ENCODE data around the gene NMD3. TPM values are rescaled to one million over a fixed set of nuclear protein-coding genes. Genes with fewer than 3 reads are reported as not detected.

NMD3 gene
- total RNA-seq, 1 donor from 2014 or later, result 46.6 TPM

DNA sequence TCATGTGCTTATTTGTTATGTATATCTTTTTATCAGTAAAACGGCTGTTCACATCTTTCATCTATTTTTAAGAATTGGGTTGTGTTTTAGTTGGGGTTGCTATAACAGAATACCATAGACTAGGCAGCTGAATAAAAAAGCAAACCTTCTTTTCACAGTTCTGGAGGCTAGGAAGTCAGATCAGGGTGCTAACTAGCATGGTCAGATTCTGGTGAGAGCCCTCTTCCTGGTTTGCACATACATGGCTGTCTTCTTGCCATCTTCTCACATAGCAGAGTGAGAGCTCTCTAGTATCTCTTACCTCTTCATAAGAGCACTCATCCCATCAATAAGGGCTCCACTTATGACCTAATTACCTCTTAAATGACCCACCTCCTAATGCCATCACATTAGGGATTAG, 33.8 kb downstream of the NMD3 start:
- Mint-ChIP-seq H3K27me3 (no peaks in the 10 kb centered on the region), H3K4me1 (ENCODE audit: low read depth) (peaks cover 12% of the 10 kb centered on the region), H3K36me3 (ENCODE audit: insufficient read depth) (peaks cover 45% of the 10 kb centered on the region), H3K27ac (peak overlapping the region; percentile 13), H3K4me3 (ENCODE audit: low read depth) (no peak overlapping the region), H3K9me3 (ENCODE audit: low read depth) (peaks cover 2% of the 10 kb centered on the region)
- no peak for DNase-seq (ENCODE audit: low spot score, unreplicated experiment)
- TF ChIP-seq, protein P1, sequence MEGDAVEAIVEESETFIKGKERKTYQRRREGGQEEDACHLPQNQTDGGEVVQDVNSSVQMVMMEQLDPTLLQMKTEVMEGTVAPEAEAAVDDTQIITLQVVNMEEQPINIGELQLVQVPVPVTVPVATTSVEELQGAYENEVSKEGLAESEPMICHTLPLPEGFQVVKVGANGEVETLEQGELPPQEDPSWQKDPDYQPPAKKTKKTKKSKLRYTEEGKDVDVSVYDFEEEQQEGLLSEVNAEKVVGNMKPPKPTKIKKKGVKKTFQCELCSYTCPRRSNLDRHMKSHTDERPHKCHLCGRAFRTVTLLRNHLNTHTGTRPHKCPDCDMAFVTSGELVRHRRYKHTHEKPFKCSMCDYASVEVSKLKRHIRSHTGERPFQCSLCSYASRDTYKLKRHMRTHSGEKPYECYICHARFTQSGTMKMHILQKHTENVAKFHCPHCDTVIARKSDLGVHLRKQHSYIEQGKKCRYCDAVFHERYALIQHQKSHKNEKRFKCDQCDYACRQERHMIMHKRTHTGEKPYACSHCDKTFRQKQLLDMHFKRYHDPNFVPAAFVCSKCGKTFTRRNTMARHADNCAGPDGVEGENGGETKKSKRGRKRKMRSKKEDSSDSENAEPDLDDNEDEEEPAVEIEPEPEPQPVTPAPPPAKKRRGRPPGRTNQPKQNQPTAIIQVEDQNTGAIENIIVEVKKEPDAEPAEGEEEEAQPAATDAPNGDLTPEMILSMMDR (IDR thresholded peaks at IDR 0.05; ENCODE audit: unreplicated experiment), result no peak

DNA sequence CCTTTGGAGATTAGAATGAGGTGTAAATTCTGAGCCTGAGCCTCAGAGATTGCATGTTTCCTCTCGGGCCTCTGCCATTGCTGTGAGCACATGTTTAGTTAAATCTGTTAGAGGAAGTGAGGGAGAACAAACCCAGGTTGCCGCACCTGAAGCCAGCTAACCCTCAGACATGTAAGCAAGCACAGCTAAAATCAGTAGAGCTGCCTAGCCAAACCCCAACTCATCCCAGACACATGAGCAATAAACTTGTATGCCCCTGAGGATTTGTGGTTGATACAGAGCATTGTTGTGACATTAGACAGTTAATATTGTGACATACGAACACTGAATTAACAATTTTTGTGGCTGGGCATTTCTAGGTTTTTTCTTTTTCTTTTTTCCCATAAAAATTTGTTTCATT, 41.9 kb downstream of the NMD3 start:
- Mint-ChIP-seq H3K4me3 (ENCODE audit: low read depth) (no peak overlapping the region), H3K27ac (no peak overlapping the region), H3K27me3 (no peaks in the 10 kb centered on the region), H3K36me3 (ENCODE audit: insufficient read depth) (peaks cover 53% of the 10 kb centered on the region), H3K4me1 (ENCODE audit: low read depth) (peaks cover 3% of the 10 kb centered on the region), H3K9me3 (ENCODE audit: low read depth) (peaks cover 33% of the 10 kb centered on the region)
- TF ChIP-seq, protein P1 (IDR thresholded peaks at IDR 0.05; ENCODE audit: unreplicated experiment), result no peak
- DNase-seq (ENCODE audit: low spot score, unreplicated experiment), result no peak

DNA sequence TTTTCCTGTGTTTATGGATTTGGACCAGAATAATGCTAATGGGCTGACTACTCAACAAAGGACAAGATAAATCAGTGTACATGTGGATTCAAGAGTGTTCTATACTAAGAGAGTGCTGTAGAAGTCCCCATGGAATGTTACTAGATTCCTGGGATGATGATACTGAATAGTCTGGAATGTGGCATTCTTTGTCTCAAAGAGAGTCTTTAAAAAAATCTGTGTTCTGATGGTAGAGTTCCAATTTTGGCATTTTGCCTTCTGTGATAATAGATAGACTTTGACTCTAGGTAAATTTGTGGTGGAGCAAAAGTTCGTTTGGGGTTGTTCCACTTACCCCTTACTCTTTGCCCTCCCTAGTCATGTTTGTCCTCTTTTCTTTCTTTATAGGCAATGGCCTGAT, 43.7 kb downstream of the NMD3 start:
- peaks cover 48% of the 10 kb centered on the region for H3K36me3 Mint-ChIP-seq (ENCODE audit: insufficient read depth)

DNA sequence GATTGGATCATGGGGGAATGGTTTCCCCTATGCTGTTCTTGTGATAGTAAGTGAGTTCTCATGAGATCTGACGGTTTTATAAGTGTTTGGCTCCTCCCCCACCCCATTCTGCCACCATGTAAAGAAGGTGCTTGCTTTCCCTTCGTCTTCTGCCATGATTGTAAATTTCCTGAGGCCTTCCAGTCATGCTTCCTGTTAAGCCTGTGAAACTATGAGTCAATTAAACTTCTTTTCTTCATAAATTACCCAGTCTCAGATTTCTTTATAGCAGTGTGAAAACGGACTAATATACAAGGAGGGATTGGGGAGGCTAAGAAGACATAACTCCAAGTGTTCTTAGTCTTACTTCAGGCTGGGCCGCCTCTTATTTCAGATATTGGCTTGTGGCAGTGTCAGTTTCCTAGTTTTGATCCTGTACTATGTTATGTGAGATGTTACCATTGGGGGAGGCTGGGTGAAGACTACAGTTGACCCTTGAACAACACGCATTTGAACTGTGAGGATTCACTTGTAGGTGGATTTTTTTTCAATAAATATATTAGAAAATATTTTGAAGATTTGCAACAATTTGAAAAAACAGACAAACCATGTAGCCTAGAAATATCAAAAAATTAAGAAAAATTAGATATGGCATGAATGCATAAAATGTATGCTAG, 44.9 kb downstream of the NMD3 start:
- peaks cover 10% of the 10 kb centered on the region for H3K4me1 Mint-ChIP-seq (ENCODE audit: low read depth)
- DNase-seq (ENCODE audit: low spot score, unreplicated experiment), result no peak
- H3K27me3 Mint-ChIP-seq, result peaks cover 3% of the 10 kb centered on the region
- TF ChIP-seq, protein P1 (IDR thresholded peaks at IDR 0.05; ENCODE audit: unreplicated experiment), result no peak
- H3K9me3 Mint-ChIP-seq (ENCODE audit: low read depth), result peaks cover 19% of the 10 kb centered on the region
- peaks cover 37% of the 10 kb centered on the region for H3K36me3 Mint-ChIP-seq (ENCODE audit: insufficient read depth)
- H3K27ac Mint-ChIP-seq, result no peak overlapping the region
- H3K4me3 Mint-ChIP-seq (ENCODE audit: low read depth), result no peak overlapping the region

More for the DNA sequence above, 43.7 kb downstream of the NMD3 start:
- Mint-ChIP-seq H3K9me3 (ENCODE audit: low read depth) (peaks cover 31% of the 10 kb centered on the region), H3K4me1 (ENCODE audit: low read depth) (peaks cover 10% of the 10 kb centered on the region), H3K27ac (no peak overlapping the region), H3K27me3 (peaks cover 3% of the 10 kb centered on the region), H3K4me3 (ENCODE audit: low read depth) (no peak overlapping the region)
- DNase-seq (ENCODE audit: low spot score, unreplicated experiment), result no peak
- TF ChIP-seq, protein P1 (IDR thresholded peaks at IDR 0.05; ENCODE audit: unreplicated experiment), result no peak

DNA sequence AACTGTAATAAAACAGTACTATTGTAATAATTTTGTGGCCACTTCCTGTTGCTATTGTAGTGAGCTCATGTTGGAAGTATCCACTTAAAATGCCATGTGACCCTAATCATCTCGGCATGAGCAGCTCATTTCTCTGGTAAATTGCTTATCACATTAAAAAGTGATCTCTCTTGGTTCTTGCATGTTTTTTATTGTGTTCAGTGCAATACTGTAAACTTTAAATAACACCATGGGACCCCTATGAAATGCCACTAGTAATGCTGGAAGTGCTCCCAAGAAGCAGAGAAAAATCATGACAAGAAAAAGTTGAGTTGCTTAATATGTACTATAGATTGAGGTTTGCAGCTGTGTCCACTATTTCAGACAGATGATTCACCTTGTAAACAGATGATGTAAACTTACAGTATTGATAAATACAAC, 45.6 kb downstream of the NMD3 start:
- no peak for DNase-seq (ENCODE audit: low spot score, unreplicated experiment)
- Mint-ChIP-seq H3K27me3 (peaks cover 3% of the 10 kb centered on the region), H3K27ac (no peak overlapping the region), H3K4me3 (ENCODE audit: low read depth) (no peak overlapping the region), H3K4me1 (ENCODE audit: low read depth) (peaks cover 16% of the 10 kb centered on the region), H3K36me3 (ENCODE audit: insufficient read depth) (peaks cover 31% of the 10 kb centered on the region), H3K9me3 (ENCODE audit: low read depth) (peaks cover 14% of the 10 kb centered on the region)
- TF ChIP-seq, protein P1 (IDR thresholded peaks at IDR 0.05; ENCODE audit: unreplicated experiment), result no peak
